ENCODE results near the gene C22orf23. TPM values are rescaled to one million over a fixed set of nuclear protein-coding genes. Genes with fewer than 3 reads are reported as not detected.

C22orf23 gene
- total RNA-seq, 1 experiment from 2014 or later = 0.47 TPM

DNA sequence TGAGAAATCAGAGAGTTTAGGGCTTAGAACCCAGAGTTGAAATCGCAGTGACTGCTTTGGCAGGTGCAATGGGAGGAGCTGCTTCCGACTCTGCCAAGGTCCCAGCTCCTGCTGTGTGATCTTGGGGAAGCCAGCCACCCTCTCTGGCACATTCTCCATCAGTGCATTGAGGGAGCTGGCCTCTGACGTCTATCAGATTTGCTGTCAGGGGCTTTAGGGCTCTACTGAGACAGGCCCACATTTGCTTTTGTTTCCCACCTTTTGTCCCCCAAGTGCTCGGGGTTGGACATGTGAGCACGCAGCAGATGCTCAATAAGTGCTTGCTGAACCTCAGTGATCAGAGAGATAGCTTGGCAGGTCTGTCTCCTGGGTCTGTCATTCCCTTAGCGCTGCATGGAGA is 41.6 kb upstream of the C22orf23 start (continued):
- TF ChIP-seq YY1 (IDR thresholded peaks at IDR 0.05; ENCODE audit: extremely low read depth, insufficient replicate concordance, low read depth, low read length) (no peak), EZH2 (IDR thresholded peaks at IDR 0.05) (no peak), POLR2A (IDR thresholded peaks at IDR 0.05; ENCODE audit: borderline replicate concordance, extremely low read depth, insufficient read depth, insufficient read length) (no peak), POLR2AphosphoS5 (IDR thresholded peaks at IDR 0.05; ENCODE audit: low read depth, low read length) (no peak)
- TF ChIP-seq, protein P1, sequence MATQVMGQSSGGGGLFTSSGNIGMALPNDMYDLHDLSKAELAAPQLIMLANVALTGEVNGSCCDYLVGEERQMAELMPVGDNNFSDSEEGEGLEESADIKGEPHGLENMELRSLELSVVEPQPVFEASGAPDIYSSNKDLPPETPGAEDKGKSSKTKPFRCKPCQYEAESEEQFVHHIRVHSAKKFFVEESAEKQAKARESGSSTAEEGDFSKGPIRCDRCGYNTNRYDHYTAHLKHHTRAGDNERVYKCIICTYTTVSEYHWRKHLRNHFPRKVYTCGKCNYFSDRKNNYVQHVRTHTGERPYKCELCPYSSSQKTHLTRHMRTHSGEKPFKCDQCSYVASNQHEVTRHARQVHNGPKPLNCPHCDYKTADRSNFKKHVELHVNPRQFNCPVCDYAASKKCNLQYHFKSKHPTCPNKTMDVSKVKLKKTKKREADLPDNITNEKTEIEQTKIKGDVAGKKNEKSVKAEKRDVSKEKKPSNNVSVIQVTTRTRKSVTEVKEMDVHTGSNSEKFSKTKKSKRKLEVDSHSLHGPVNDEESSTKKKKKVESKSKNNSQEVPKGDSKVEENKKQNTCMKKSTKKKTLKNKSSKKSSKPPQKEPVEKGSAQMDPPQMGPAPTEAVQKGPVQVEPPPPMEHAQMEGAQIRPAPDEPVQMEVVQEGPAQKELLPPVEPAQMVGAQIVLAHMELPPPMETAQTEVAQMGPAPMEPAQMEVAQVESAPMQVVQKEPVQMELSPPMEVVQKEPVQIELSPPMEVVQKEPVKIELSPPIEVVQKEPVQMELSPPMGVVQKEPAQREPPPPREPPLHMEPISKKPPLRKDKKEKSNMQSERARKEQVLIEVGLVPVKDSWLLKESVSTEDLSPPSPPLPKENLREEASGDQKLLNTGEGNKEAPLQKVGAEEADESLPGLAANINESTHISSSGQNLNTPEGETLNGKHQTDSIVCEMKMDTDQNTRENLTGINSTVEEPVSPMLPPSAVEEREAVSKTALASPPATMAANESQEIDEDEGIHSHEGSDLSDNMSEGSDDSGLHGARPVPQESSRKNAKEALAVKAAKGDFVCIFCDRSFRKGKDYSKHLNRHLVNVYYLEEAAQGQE (IDR thresholded peaks at IDR 0.05; ENCODE audit: low read depth) = no peak

DNA sequence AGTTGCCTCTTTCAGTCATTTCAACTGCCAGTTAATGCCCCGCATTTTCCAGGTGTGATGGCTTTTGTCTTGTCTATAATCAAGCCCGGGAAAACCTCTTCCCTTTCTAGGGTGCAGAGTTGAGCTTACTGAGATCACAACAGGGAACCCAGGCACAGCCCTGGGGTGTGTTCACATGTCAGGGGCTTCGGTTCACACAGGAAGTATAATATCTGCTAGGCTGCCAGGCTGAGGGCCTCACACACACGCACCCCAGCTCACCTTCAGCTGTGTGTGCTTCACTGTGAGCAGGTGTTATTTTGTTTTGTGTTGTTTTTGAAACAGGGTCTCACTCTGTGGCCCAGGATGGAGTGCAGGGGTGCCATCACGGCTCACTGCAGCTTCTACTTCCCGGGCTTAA is 40.6 kb upstream of the C22orf23 start:
- intact Hi-C loops (cut with micrococcal nuclease) = no loop called here
- Histone ChIP-seq H3K9ac (ENCODE audit: low read length) (no peak overlapping the region), H3K36me3 (ENCODE audit: control insufficient read depth in 1 of 2, insufficient read depth in 2 of 2, low read length in 2 of 2) (no peaks in the 10 kb centered on the region), H3K9me2 (ENCODE audit: insufficient read depth) (no peaks in the 10 kb centered on the region), H2AFZ (ENCODE audit: low read depth, low read length, poor library complexity, severe bottlenecking) (no peak overlapping the region), H3K4me1 (ENCODE audit: control insufficient read depth in 1 of 2, insufficient read depth in 2 of 2, low read length in 2 of 2) (peaks cover 4 to 24% of the 10 kb centered on the region in 2 experiments), H3K4me3 (replicated peaks in 1 of 2; ENCODE audit: low read depth in 1 of 2, low read length in 2 of 2) (no peak overlapping the region), H3K79me2 (ENCODE audit: insufficient read depth, low read length) (no peaks in the 10 kb centered on the region), H4K20me1 (ENCODE audit: insufficient read depth) (no peaks in the 10 kb centered on the region), H3K4me2 (ENCODE audit: low read length) (no peak overlapping the region), H3K27me3 (ENCODE audit: insufficient read depth, low read length) (no peaks in the 10 kb centered on the region), H3K27ac (ENCODE audit: low read depth, low read length) (no peak overlapping the region), H3K9me3 (ENCODE audit: control insufficient read depth in 1 of 2, insufficient read depth in 1 of 2, low read depth in 1 of 2, low read length in 2 of 2) (no peaks in the 10 kb centered on the region)
- no peak for ATAC-seq
- TF ChIP-seq RAD21 (IDR thresholded peaks at IDR 0.05; ENCODE audit: low read depth) (no peak), EZH2 (IDR thresholded peaks at IDR 0.05) (no peak), ZFX (IDR thresholded peaks at IDR 0.05) (no peak), POLR2A (IDR thresholded peaks at IDR 0.05; ENCODE audit: borderline replicate concordance, extremely low read depth, insufficient read depth, insufficient read length) (no peak), SP1 (IDR thresholded peaks at IDR 0.05; ENCODE audit: low read depth) (no peak), EZH2phosphoT487 (IDR thresholded peaks at IDR 0.05; ENCODE audit: borderline replicate concordance) (no peak), YY1 (IDR thresholded peaks at IDR 0.05; ENCODE audit: extremely low read depth, insufficient replicate concordance, low read depth, low read length) (no peak), CBX3 (IDR thresholded peaks at IDR 0.05; ENCODE audit: low read depth) (no peak), JUND (IDR thresholded peaks at IDR 0.05) (no peak), TCF7L2 (IDR thresholded peaks at IDR 0.05; ENCODE audit: borderline replicate concordance, extremely low read depth, insufficient read depth, insufficient read length) (no peak)
- TF ChIP-seq, protein P2, sequence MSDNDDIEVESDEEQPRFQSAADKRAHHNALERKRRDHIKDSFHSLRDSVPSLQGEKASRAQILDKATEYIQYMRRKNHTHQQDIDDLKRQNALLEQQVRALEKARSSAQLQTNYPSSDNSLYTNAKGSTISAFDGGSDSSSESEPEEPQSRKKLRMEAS (IDR thresholded peaks at IDR 0.05) = no peak
- TF ChIP-seq, protein P3, sequence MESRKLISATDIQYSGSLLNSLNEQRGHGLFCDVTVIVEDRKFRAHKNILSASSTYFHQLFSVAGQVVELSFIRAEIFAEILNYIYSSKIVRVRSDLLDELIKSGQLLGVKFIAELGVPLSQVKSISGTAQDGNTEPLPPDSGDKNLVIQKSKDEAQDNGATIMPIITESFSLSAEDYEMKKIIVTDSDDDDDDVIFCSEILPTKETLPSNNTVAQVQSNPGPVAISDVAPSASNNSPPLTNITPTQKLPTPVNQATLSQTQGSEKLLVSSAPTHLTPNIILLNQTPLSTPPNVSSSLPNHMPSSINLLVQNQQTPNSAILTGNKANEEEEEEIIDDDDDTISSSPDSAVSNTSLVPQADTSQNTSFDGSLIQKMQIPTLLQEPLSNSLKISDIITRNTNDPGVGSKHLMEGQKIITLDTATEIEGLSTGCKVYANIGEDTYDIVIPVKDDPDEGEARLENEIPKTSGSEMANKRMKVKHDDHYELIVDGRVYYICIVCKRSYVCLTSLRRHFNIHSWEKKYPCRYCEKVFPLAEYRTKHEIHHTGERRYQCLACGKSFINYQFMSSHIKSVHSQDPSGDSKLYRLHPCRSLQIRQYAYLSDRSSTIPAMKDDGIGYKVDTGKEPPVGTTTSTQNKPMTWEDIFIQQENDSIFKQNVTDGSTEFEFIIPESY (IDR thresholded peaks at IDR 0.05; ENCODE audit: extremely low read depth, insufficient replicate concordance, low read length) = no peak
- POLR2A ChIA-PET = no interaction called here
- CTCF ChIA-PET = no interaction called here
- DNase-seq (ENCODE audit: low read depth, low spot score) = no peak
- no TSS peak for BruUV-seq (replicated peaks)
- RAD21 ChIA-PET (ENCODE audit: low non-redundant PET in 1 of 2, low total read pairs in 2 of 2, uncharacterized antibody in 2 of 2, unreplicated experiment in 2 of 2) = no interaction called here
